ENCODE measurements around the gene PSMD14.

Gene PSMD14

GRCh38 chr2:161415987-161416707 is 107.9 kb downstream of the PSMD14 start, which contains the start of gene TBR1:
TSS of gene TBR1 (plus strand) at chr2:161416297. CDS start at chr2:161416411, 114 bp downstream.
- in situ Hi-C loops (cut with MboI; ENCODE audit: low pct_unique_long_range_greater_than_20kb, low sequenced_read_pairs, unreplicated experiment) = no loop called here
- peak; percentile 56 for DNase-seq (ENCODE audit: low spot score)
- no peak for TF ChIP-seq CTCF (IDR thresholded peaks at IDR 0.05; ENCODE audit: extremely low read depth, insufficient read depth, missing control alignments)

DNA sequence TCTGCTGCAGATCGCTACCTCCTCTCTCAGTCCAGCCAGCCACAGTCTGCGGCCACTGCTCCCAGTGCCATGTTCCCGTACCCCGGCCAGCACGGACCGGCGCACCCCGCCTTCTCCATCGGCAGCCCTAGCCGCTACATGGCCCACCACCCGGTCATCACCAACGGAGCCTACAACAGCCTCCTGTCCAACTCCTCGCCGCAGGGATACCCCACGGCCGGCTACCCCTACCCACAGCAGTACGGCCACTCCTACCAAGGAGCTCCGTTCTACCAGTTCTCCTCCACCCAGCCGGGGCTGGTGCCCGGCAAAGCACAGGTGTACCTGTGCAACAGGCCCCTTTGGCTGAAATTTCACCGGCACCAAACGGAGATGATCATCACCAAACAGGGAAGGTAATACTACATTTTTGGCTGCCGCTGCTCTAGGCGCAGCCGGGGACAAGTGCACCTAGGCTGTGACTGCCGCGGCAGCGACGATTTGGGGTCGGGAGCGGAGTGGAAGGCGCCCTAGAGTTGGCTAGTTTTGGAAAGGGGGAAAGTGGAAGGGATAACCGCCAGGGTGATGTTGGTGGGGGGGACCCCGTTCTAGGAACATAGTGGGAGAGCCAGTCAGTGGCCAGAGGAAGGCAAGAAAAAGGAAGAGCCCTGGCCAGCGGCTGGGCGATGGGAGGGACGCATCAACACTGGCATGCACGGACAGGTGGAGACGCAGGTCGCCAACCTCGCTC is 108.6 kb downstream of the PSMD14 start:
- no peak for TF ChIP-seq CTCF (IDR thresholded peaks at IDR 0.05; ENCODE audit: extremely low read depth, insufficient read depth, missing control alignments)
- in situ Hi-C loops (cut with MboI; ENCODE audit: low pct_unique_long_range_greater_than_20kb, low sequenced_read_pairs, unreplicated experiment) = no loop called here
- peak; percentile 25 for DNase-seq (ENCODE audit: low spot score)

GRCh38 chr2:161417438-161418274 is 109.4 kb downstream of the PSMD14 start:
- no peak for DNase-seq (ENCODE audit: low spot score)
- in situ Hi-C loops (cut with MboI; ENCODE audit: low pct_unique_long_range_greater_than_20kb, low sequenced_read_pairs, unreplicated experiment) = no loop called here
- TF ChIP-seq CTCF (IDR thresholded peaks at IDR 0.05; ENCODE audit: extremely low read depth, insufficient read depth, missing control alignments) = no peak

DNA sequence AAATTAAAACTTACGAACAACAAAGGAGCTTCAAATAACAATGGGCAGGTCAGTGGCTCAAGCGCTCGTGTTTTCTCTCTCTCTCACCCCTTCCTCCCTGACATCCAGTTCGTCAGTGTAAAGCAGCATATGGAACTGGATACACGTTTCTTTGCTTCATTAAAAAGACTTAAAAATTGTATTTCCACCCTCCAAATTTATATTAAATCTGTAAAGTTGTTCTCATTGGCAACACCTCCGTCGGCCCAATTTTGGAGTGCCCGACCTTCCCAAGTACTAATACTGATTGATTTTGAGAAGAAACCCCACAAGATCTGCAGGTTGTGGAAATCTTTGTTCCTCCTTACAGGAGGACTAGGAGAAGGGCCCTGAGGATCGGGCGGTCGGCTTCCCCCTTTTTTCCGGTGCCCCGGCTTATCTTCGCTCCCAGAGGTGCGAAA is 110.1 kb downstream of the PSMD14 start:
- TF ChIP-seq CTCF (IDR thresholded peaks at IDR 0.05; ENCODE audit: extremely low read depth, insufficient read depth, missing control alignments) = no peak
- in situ Hi-C loops (cut with MboI; ENCODE audit: low pct_unique_long_range_greater_than_20kb, low sequenced_read_pairs, unreplicated experiment) = no loop called here
- peak; percentile 31 for DNase-seq (ENCODE audit: low spot score)

- no peak for TF ChIP-seq CTCF (IDR thresholded peaks at IDR 0.05; ENCODE audit: extremely low read depth, insufficient read depth, missing control alignments)
- in situ Hi-C loops (cut with MboI; ENCODE audit: low pct_unique_long_range_greater_than_20kb, low sequenced_read_pairs, unreplicated experiment) = no loop called here
- no peak for DNase-seq (ENCODE audit: low spot score)
These were observed 110.8 kb downstream of the PSMD14 start for GRCh38 chr2:161418715-161419637.
